Measurements from ENCODE around the gene MAP4K4. TPM values are rescaled to one million over a fixed set of nuclear protein-coding genes. Genes with fewer than 3 reads are reported as not detected.
A peak's percentile ranks its signal among the peaks of the same experiment; 100 is the strongest.

Gene MAP4K4
- polyA plus RNA-seq, 3 donors = 5.3 to 66.9 (median 8.7) TPM

DNA sequence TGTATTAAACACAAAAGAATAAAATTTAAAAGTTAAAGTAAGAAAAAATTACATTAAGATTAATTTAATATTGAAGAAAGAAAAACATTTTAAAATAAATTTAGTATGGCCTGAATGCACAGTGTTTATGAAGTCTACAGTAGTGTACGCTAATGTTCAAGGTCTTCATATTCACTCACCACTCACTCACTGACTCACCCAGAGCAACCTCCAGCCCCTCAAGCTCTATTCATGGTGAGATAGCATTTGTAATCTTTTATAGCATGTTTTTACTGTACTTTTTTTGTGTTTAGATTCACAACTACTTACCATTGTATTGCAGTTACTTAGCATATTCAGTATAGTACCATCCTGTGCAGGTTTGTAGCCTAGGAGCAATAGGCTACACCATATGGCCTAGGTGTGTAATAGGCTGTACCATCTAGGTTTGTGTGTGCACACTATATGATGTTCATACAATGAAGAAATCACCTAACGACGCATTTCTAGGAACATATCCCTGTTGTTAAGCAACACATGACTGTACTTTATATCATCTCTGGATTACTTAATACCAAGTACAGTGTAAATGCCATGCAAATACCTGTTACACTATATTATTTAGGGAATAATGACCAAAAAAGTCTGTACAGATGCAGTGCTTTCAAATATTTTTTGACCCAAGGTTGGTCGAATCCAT is 150.3 kb downstream of the MAP4K4 start:
- no peak overlapping the region for H3K27ac Mint-ChIP-seq
- H2AFZ ChIP-seq (ENCODE audit: insufficient read depth, low read depth, low read length, poor library complexity, severe bottlenecking) = no peak overlapping the region
- TF ChIP-seq, protein P1, sequence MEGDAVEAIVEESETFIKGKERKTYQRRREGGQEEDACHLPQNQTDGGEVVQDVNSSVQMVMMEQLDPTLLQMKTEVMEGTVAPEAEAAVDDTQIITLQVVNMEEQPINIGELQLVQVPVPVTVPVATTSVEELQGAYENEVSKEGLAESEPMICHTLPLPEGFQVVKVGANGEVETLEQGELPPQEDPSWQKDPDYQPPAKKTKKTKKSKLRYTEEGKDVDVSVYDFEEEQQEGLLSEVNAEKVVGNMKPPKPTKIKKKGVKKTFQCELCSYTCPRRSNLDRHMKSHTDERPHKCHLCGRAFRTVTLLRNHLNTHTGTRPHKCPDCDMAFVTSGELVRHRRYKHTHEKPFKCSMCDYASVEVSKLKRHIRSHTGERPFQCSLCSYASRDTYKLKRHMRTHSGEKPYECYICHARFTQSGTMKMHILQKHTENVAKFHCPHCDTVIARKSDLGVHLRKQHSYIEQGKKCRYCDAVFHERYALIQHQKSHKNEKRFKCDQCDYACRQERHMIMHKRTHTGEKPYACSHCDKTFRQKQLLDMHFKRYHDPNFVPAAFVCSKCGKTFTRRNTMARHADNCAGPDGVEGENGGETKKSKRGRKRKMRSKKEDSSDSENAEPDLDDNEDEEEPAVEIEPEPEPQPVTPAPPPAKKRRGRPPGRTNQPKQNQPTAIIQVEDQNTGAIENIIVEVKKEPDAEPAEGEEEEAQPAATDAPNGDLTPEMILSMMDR (IDR thresholded peaks at IDR 0.05) = no peak
- H3K27ac ChIP-seq (ENCODE audit: low read depth in 1 of 2, low read length in 2 of 2) = no peak overlapping the region
- H3K36me3 ChIP-seq (replicated peaks in 1 of 2; ENCODE audit: control insufficient read depth in 1 of 2, insufficient read depth in 2 of 2, low read length in 2 of 2) = peaks cover 89 to 97% of the 10 kb centered on the region in 2 donors
- peaks cover 84% of the 10 kb centered on the region for H4K20me1 ChIP-seq (ENCODE audit: insufficient read depth, low read length)
- H3K79me2 ChIP-seq (ENCODE audit: insufficient read depth, low read length) = no peaks in the 10 kb centered on the region
- no peaks in the 10 kb centered on the region for H3K27me3 ChIP-seq (ENCODE audit: control insufficient read depth in 2 of 2, insufficient read depth in 2 of 2, low read length in 2 of 2)
- no peaks in the 10 kb centered on the region for H3K4me1 ChIP-seq (ENCODE audit: control insufficient read depth in 1 of 2, insufficient read depth in 2 of 2, low read length in 2 of 2)
- no peaks in the 10 kb centered on the region for H3K27me3 Mint-ChIP-seq (ENCODE audit: low read depth in 3 of 3)
- no peak overlapping the region for H3K4me3 Mint-ChIP-seq
- intact Hi-C loops (cut with micrococcal nuclease) = no loop called here
- no peaks in the 10 kb centered on the region for H3K9me3 Mint-ChIP-seq
- no peak for DNase-seq
- H3K9me3 ChIP-seq (replicated peaks in 1 of 2; ENCODE audit: control insufficient read depth in 1 of 2, insufficient read depth in 1 of 2, low read length in 2 of 2) = no peaks in the 10 kb centered on the region
- H3K36me3 Mint-ChIP-seq = peaks cover 74 to 91% of the 10 kb centered on the region in 2 donors
- H3K4me3 ChIP-seq (replicated peaks in 1 of 3; ENCODE audit: low read depth in 2 of 3, low read length in 3 of 3) = no peak overlapping the region
- no peaks in the 10 kb centered on the region for H3K4me1 Mint-ChIP-seq
- H3K4me2 ChIP-seq (replicated peaks; ENCODE audit: extremely low read depth, low read length, poor library complexity, severe bottlenecking) = no peak overlapping the region
- H3K9ac ChIP-seq (ENCODE audit: insufficient read depth, low read length, poor library complexity, severe bottlenecking) = no peak overlapping the region
- WGBS (ENCODE audit: insufficient coverage) = 100% methylated on average over 1 of the region's 4 CpGs

DNA sequence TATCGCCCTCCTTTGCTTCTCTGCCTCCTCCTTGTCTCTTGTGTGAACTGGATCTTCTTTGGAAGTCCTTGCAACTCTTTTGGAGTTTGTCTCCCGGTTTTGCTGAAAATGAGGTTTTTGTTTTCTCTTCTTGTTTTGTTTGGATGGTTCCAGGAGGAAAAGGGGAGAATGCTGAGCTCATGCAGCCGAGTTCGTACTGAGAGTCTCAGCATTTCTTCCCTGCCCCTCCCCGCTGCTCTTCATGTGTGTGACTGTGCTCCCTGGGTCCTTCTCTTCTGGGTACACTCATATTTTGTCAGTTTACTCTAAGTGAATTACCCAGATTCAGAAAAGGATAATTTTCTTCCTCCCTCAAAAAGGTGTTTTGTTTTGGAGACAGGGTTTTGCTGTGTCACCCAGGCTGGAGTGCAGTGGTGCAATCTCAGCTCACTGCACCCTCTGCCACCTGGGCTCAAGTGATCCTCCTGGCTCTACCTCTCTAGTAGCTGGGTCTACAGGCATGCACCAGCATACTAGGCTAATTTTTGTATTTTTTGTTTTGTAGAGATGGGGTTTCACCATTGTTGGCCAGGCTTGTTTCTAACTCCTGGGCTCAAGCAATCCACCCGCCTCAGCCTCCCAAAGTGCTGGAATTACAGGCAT is 151.4 kb downstream of the MAP4K4 start:
- Histone ChIP-seq H3K27me3 (ENCODE audit: control insufficient read depth in 2 of 2, insufficient read depth in 2 of 2, low read length in 2 of 2) (no peaks in the 10 kb centered on the region), H3K36me3 (replicated peaks in 1 of 2; ENCODE audit: control insufficient read depth in 1 of 2, insufficient read depth in 2 of 2, low read length in 2 of 2) (peaks cover 89 to 97% of the 10 kb centered on the region in 2 donors), H3K9me3 (replicated peaks in 1 of 2; ENCODE audit: control insufficient read depth in 1 of 2, insufficient read depth in 1 of 2, low read length in 2 of 2) (no peaks in the 10 kb centered on the region), H2AFZ (ENCODE audit: insufficient read depth, low read depth, low read length, poor library complexity, severe bottlenecking) (no peak overlapping the region), H3K79me2 (ENCODE audit: insufficient read depth, low read length) (no peaks in the 10 kb centered on the region), H3K27ac (ENCODE audit: low read depth in 1 of 2, low read length in 2 of 2) (no peak overlapping the region), H4K20me1 (ENCODE audit: insufficient read depth, low read length) (peaks cover 78% of the 10 kb centered on the region), H3K4me3 (replicated peaks in 1 of 3; ENCODE audit: low read depth in 2 of 3, low read length in 3 of 3) (no peak overlapping the region), H3K9ac (ENCODE audit: insufficient read depth, low read length, poor library complexity, severe bottlenecking) (no peak overlapping the region), H3K4me2 (replicated peaks; ENCODE audit: extremely low read depth, low read length, poor library complexity, severe bottlenecking) (no peak overlapping the region), H3K4me1 (ENCODE audit: control insufficient read depth in 1 of 2, insufficient read depth in 2 of 2, low read length in 2 of 2) (no peaks in the 10 kb centered on the region)
- peak overlapping the region in 2 of 7 donors; percentile 33 to 42 for H3K27ac Mint-ChIP-seq
- WGBS (ENCODE audit: insufficient coverage) = 97% methylated on average over 4 of the region's 6 CpGs
- DNase-seq = no peak
- no peaks in the 10 kb centered on the region for H3K27me3 Mint-ChIP-seq (ENCODE audit: low read depth in 3 of 3)
- no peaks in the 10 kb centered on the region for H3K9me3 Mint-ChIP-seq
- intact Hi-C loops (cut with micrococcal nuclease) = no loop called here
- no peaks in the 10 kb centered on the region for H3K4me1 Mint-ChIP-seq
- TF ChIP-seq, protein P1 (IDR thresholded peaks at IDR 0.05) = no peak
- H3K36me3 Mint-ChIP-seq = peaks cover 74 to 91% of the 10 kb centered on the region in 2 donors
- H3K4me3 Mint-ChIP-seq = no peak overlapping the region
